Measurements from ENCODE around the gene FKBP7.

The FKBP7 gene

DNA sequence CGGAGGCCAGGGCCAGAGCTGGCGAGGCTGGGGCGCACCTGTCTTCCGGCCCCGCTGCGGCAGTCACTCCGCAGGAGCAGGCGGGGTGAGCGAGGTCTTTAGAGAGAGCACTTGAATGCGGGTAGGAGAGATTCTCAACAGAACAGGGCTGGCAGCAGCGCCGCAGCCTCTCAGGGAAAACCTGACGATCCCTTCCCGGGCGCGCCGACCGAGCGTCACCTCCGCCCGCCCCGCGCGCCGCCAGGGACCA lies 28.0 kb downstream of the FKBP7 start:
- no peak for DNase-seq (ENCODE audit: low read depth)
- peak overlapping the region; percentile 96 for H3K4me3 ChIP-seq (ENCODE audit: low read depth, low read length)
- TF ChIP-seq, protein P1, sequence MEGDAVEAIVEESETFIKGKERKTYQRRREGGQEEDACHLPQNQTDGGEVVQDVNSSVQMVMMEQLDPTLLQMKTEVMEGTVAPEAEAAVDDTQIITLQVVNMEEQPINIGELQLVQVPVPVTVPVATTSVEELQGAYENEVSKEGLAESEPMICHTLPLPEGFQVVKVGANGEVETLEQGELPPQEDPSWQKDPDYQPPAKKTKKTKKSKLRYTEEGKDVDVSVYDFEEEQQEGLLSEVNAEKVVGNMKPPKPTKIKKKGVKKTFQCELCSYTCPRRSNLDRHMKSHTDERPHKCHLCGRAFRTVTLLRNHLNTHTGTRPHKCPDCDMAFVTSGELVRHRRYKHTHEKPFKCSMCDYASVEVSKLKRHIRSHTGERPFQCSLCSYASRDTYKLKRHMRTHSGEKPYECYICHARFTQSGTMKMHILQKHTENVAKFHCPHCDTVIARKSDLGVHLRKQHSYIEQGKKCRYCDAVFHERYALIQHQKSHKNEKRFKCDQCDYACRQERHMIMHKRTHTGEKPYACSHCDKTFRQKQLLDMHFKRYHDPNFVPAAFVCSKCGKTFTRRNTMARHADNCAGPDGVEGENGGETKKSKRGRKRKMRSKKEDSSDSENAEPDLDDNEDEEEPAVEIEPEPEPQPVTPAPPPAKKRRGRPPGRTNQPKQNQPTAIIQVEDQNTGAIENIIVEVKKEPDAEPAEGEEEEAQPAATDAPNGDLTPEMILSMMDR (conservative IDR thresholded peaks at IDR 0.05; ENCODE audit: low read depth, low read length): no peak

DNA sequence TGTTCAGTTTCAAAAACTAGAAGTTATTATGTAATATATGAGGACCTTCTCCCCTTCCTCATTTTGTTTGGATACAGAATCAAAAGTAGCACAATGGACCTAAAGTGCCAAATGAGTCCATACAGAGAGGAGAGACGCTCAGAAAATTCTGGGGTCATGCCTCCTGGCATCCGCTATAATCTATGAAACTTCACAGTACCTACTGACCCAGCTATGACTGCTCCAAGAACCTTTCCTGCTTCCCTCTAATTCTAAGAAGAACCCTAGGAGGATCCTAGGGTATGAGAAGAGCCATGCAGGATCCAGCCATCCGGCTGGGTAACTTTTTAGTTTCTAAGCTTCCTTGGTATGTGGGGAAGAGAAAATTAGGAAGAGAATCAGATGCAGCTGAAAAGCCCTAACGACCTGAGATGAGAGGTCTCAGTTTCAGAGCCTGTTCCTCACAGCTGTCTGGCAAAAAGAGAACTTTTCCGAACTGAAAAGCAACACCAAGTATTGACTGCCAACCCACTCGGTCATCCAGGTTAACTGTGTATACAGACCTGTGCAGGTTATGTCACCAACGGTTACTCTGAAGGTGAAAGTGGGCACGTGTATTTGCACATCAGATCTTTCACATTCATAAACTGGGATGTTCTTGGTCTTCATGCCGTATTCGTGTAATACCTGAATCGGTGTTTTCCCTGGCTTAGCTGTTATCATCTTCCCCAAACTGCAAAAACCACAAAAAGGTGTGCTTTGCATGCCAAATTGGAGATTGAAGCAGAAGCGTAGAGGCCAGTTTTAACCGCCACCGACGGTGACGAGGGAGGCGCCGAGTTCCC lies 28.5 kb downstream of the FKBP7 start:
- TF ChIP-seq, protein P1 (conservative IDR thresholded peaks at IDR 0.05; ENCODE audit: low read depth, low read length): no peak
- H3K4me3 ChIP-seq (ENCODE audit: low read depth, low read length): peak overlapping the region; percentile 96
- peak; percentile 16 for DNase-seq (ENCODE audit: low read depth)

DNA sequence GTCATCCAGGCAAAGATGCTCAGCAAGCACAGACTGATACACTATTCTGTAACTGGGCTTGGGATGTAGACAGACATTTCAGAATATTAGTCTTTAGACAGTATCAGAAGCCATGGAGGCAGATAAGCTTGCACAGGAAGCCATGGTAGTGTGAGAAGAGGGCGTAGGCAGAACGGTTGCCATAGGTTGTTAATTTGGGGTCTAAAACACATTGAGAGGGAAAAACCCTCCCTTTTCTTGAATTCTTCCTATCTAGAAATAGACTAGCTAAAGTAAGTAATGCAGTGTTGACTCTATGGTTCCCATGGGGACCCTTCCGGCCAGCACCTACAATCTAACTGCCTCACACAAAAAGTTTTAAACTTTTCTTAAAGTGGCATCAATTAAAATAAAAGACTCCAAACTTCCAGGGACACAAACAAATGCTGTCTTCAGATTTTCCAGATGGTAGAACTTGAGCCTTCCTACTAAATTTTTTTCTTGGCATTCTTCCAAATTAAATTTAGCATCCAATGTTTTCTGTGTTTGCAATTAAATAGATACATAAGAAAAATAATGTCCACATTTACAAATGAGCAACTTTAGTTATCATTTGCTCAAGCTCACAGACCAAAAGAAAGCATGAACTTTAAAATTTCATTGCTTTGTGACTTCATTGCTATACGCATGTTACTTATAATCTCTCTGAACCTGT lies 29.3 kb downstream of the FKBP7 start:
- DNase-seq (ENCODE audit: low read depth): no peak
- H3K4me3 ChIP-seq (ENCODE audit: low read depth, low read length): no peak overlapping the region
- TF ChIP-seq, protein P1 (conservative IDR thresholded peaks at IDR 0.05; ENCODE audit: low read depth, low read length): no peak

DNA sequence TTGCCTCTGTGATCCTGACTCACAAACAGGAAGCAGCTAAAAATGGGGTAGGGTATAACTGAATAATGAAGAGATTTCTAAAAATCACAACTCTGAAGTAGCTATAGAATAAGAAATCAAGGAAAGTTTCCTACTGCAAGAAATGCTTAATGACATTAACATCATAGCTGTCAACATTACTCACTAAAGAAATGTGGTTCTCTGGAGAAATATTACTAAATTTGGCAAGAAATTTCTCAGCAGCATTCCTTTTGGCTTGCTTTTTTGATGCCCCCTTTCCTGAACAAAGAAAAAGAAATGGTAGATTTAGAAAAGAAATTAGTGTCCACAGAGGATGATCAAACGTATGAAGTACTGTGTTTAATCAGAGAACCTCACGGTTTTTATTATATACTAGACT lies 37.0 kb downstream of the FKBP7 start:
- TF ChIP-seq, protein P1 (conservative IDR thresholded peaks at IDR 0.05; ENCODE audit: low read depth, low read length): no peak
- H3K4me3 ChIP-seq (ENCODE audit: low read depth, low read length): no peak overlapping the region
- no peak for DNase-seq (ENCODE audit: low read depth)

DNA sequence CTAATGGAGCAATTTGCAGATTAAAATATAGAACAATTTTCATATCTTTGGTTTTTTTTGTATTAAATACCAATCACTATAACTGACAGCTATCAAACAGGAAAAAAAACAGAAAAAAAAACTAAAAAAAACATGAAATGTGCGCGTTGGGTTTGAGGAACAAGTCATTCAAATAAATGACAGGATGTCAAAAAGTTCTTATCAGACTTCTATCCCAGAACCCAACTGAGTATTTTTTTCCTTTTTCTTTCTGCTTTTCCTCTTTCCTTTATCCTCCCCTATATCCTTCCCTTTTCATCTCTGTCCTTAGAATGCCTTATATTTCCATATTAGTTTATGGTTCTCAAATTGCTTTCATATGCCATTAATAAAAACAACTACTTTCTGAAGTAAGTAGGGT lies 41.7 kb downstream of the FKBP7 start:
- TF ChIP-seq, protein P1 (conservative IDR thresholded peaks at IDR 0.05; ENCODE audit: low read depth, low read length): no peak
- no peak overlapping the region for H3K4me3 ChIP-seq (ENCODE audit: low read depth, low read length)
- DNase-seq (ENCODE audit: low read depth): no peak

DNA sequence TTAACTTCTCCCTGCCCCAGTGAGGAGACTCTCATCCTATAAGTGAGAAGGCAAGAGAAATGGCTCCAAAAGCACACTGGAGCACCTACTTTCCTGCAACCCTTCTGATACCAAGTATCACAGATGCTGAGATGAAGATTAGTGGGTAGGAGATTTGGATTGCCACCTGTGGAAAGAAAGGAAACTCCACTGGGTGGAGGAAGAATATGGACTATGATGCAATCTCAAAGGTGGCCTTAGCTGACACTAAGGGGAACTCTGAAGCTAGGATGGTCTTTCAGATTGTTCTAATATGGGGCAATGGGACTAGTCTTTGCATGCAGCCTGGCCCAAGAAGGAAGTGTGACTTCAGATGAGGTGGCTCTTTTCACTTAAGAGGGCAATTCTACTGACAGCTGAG lies 49.1 kb downstream of the FKBP7 start:
- H3K4me3 ChIP-seq (ENCODE audit: low read depth, low read length): no peak overlapping the region
- no peak for DNase-seq (ENCODE audit: low read depth)
- TF ChIP-seq, protein P1 (conservative IDR thresholded peaks at IDR 0.05; ENCODE audit: low read depth, low read length): no peak

DNA sequence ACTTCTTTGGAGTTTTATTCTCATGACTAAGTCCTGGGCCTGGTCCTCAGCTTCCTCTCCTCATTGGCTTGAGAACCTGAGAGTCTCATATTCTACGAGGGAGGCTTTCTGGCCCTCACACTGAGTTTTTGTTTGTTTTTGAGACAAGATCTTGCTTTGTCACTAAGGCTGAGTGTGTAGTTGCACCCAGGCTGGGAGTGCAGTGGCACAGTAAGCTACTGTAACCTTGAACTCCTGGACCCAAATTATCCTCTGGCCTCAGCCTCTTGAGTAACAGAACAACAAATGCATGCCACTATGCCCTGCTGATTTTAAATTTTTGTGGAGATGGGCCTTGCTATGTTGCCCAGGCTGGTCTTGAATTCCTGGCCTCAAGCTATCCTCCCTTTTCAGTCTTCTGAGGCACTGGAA lies 50.0 kb downstream of the FKBP7 start:
- no peak for DNase-seq (ENCODE audit: low read depth)
- TF ChIP-seq, protein P1 (conservative IDR thresholded peaks at IDR 0.05; ENCODE audit: low read depth, low read length): no peak
- H3K4me3 ChIP-seq (ENCODE audit: low read depth, low read length): no peak overlapping the region

Data from choroid plexus epithelial cell (primary cell).